Hepatocyte (in vitro differentiated cells): ENCODE results near the gene GPR183.

Experiments
- CTCF ChIP-seq: fragments of 200-600 bp; sonication (generic); IDR thresholded peaks from 2 replicates; pipeline ENCODE4 v1.5.1; 2016; ENCODE audit warnings: antibody characterized with exemption, mild to moderate bottlenecking; ENCODE audit not compliant: poor library complexity
- EZH2 ChIP-seq: fragments of 200-600 bp; sonication (generic); IDR thresholded peaks from 2 replicates; pipeline ENCODE4 v1.6.1; 2016; ENCODE audit warnings: antibody characterized with exemption, mild to moderate bottlenecking, borderline replicate concordance
- EZH2phosphoT487 ChIP-seq: fragments of 200-600 bp; sonication (generic); IDR thresholded peaks from one replicate; pipeline ENCODE4 v1.6.1; 2018; ENCODE audit warnings: antibody characterized with exemption, mild to moderate bottlenecking, low read depth, moderate library complexity; ENCODE audit not compliant: unreplicated experiment, severe bottlenecking

GRCh38 chr13:99273128-99273527 is 34.1 kb downstream of the GPR183 start:
- TF ChIP-seq CTCF, result no peak
- TF ChIP-seq EZH2, result no peak
- TF ChIP-seq EZH2phosphoT487, result no peak
